ENCODE results near the gene TTC28. TPM values are rescaled to one million over a fixed set of nuclear protein-coding genes. Genes with fewer than 3 reads are reported as not detected.

The TTC28 gene
- total and polyA plus RNA-seq, 11 donors, result 5.1 to 34.9 (median 21.8) TPM

DNA sequence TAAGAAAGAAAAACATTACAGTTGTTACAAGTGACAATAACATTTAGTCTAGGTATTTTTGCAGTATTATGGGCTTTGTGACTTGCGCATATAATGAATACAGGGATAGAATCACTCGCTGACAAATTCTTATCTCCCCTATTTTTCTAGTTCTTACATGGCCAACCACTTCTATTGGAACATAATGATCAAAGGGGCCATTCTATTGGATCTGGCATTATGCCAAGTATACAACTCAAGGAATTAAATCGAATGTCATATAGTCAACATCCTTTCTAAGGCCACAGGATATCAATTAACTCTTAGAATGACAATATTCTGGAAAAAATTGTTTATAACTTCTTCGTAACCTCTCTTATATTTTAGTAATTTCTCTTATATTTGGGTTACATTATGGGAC is 272.0 kb downstream of the TTC28 start:
- no peak for ATAC-seq
- no peaks in the 10 kb centered on the region for H3K9me3 ChIP-seq
- WGBS, 4 donors, result 82 to 87% (median 83%) methylated on average over 4 of the region's 4 CpGs

DNA sequence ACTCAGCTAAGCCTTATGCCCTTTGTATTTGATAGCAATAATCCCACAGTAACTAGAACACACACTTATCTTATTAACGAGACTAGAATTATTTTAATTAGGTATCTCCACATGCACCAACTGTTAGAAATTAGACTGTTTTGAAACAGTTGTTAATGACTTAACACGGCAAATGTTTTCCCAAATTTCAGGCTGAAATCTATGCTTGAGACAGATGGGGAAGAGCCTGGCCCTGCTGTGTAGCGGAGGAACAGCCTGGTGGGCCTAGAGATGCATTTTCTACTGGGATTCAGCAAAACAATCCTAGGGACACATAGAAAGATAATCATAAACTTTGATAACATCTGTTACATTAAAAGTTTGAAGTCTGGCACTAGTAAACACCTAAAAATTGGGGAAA is 273.4 kb downstream of the TTC28 start:
- Histone ChIP-seq H3K27ac (no peak overlapping the region), H3K36me3 (no peaks in the 10 kb centered on the region), H3K27me3 (no peaks in the 10 kb centered on the region), H3K4me3 (no peak overlapping the region), H3K4me1 (peaks cover 0 to 26% (median 9%) of the 10 kb centered on the region in 12 donors), H3K9me3 (no peaks in the 10 kb centered on the region)
- no peak for ATAC-seq
- no peak for TF ChIP-seq POLR2A (IDR thresholded peaks at IDR 0.05)
- TF ChIP-seq, protein P1, sequence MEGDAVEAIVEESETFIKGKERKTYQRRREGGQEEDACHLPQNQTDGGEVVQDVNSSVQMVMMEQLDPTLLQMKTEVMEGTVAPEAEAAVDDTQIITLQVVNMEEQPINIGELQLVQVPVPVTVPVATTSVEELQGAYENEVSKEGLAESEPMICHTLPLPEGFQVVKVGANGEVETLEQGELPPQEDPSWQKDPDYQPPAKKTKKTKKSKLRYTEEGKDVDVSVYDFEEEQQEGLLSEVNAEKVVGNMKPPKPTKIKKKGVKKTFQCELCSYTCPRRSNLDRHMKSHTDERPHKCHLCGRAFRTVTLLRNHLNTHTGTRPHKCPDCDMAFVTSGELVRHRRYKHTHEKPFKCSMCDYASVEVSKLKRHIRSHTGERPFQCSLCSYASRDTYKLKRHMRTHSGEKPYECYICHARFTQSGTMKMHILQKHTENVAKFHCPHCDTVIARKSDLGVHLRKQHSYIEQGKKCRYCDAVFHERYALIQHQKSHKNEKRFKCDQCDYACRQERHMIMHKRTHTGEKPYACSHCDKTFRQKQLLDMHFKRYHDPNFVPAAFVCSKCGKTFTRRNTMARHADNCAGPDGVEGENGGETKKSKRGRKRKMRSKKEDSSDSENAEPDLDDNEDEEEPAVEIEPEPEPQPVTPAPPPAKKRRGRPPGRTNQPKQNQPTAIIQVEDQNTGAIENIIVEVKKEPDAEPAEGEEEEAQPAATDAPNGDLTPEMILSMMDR (IDR thresholded peaks at IDR 0.05), result no peak
- 96 to 98% (median 97%) methylated on average over 3 of the region's 3 CpGs for WGBS, 4 donors
- intact Hi-C loops (cut with DNase I), result loop anchor here in 1 of 10 donors (10.0 kb wide), 1 partner anchor 79 kb away; no protein-coding TSS in a partner anchor
- no peak for DNase-seq

More for the DNA sequence above, 272.0 kb downstream of the TTC28 start:
- H3K27ac ChIP-seq, result no peak overlapping the region
- no peaks in the 10 kb centered on the region for H3K36me3 ChIP-seq
- TF ChIP-seq, protein P1 (IDR thresholded peaks at IDR 0.05), result no peak
- no peak for TF ChIP-seq POLR2A (IDR thresholded peaks at IDR 0.05)
- no peak for DNase-seq
- no peaks in the 10 kb centered on the region for H3K27me3 ChIP-seq
- H3K4me1 ChIP-seq, result peaks cover 0 to 35% (median 13%) of the 10 kb centered on the region in 12 donors
- intact Hi-C loops (cut with DNase I), result loop anchor here in 1 of 10 donors (10.0 kb wide), 1 partner anchor 77 kb away; no protein-coding TSS in a partner anchor
- no peak overlapping the region for H3K4me3 ChIP-seq

DNA sequence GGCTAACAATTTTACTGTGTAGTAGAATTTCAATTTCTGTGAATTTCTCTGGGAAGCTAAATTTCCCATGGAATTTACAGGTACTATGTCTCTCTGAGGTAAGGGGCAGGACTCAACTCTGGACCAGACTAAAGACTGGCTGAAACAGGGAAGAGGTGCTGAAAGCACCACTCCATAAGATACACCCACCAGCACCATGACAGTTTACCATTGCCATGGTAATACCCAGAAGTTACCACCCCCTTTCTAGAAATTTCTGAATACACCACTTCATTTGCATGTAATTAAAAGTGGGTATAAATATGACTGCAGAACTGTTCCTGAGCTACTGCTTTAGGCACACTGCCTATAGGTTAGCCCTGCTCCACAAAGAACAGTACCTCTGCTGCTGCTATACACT is 274.1 kb downstream of the TTC28 start:
- Histone ChIP-seq H3K36me3 (no peaks in the 10 kb centered on the region), H3K9me3 (no peaks in the 10 kb centered on the region), H3K27me3 (no peaks in the 10 kb centered on the region), H3K4me1 (peaks cover 0 to 19% (median 8%) of the 10 kb centered on the region in 12 donors), H3K27ac (no peak overlapping the region), H3K4me3 (no peak overlapping the region)
- no peak for TF ChIP-seq POLR2A (IDR thresholded peaks at IDR 0.05)
- TF ChIP-seq, protein P1 (IDR thresholded peaks at IDR 0.05), result no peak
- DNase-seq, result no peak
- no peak for ATAC-seq
- intact Hi-C loops (cut with DNase I), result loop anchor here in 1 of 10 donors (10.0 kb wide), 1 partner anchor 79 kb away; no protein-coding TSS in a partner anchor

DNA sequence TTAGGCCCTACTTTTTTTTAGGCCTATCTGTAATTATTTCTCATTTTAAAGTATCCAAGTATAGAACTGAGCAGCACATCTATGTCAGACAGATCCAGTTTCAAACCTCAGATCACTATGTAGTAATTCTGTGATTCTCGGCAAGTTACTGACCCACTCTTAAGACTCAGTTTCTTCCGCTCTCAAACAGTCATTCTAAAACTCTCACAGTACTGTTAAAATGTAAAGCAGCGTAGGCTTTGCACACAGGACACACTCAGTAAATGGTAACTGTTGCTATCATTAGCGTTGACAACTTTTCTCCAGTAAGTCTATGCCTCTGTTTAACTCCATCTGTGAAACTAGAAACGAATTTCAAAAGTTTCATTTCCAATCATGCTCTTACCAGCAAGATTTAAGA is 277.1 kb downstream of the TTC28 start:
- ATAC-seq, result no peak
- no peak overlapping the region for H3K27ac ChIP-seq
- H3K9me3 ChIP-seq, result no peaks in the 10 kb centered on the region
- intact Hi-C loops (cut with DNase I), result loop anchor here in 1 of 10 donors (10.0 kb wide), 1 partner anchor 82 kb away; no protein-coding TSS in a partner anchor
- H3K27me3 ChIP-seq, result no peaks in the 10 kb centered on the region
- no peaks in the 10 kb centered on the region for H3K36me3 ChIP-seq
- TF ChIP-seq, protein P1 (IDR thresholded peaks at IDR 0.05), result no peak
- no peak for TF ChIP-seq POLR2A (IDR thresholded peaks at IDR 0.05)
- H3K4me3 ChIP-seq, result no peak overlapping the region
- H3K4me1 ChIP-seq, result peaks cover 0 to 11% (median 1%) of the 10 kb centered on the region in 12 donors
- 92 to 96% (median 94%) methylated on average over 5 of the region's 5 CpGs for WGBS, 4 donors
- DNase-seq, result no peak

Measured in heart left ventricle (tissue), 16 donors.